Measurements from ENCODE around the gene AKAP8. TPM values are rescaled to one million over a fixed set of nuclear protein-coding genes. Genes with fewer than 3 reads are reported as not detected.

Gene AKAP8
- total RNA-seq, 1 donor from 2014 or later, result 79.0 TPM

DNA sequence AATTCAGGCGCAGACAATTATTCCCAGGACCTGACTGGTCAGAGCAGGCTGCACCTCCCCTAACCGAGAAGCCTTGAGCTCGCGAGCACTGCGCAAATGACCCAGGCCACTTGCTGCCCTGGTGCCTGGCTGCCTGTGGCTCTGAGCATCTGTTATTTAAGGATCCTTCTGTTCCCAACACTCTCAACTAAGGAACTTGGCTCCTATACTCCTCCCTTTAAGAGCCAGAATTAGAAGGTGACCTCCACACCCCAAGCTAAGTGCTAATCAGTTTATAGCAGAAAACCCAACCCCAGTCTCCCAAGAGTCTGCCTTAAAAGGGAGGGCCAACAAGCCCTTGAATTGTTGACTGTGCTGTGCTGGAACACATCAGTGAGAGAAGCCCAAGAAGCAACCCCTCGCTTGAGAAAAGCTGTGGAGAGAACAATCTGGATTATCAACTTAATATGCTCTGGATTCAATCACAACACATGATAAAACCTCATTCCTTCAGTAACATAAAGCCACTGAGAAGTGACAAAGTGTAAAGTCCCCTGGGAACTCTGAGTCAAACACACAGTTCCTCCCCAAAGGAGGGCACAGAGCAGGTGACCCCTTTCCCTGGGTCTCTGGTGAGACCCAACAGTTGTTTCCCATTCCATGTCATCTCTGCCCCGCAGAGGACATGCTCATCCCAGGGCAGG lies 24.7 kb upstream of the AKAP8 start:
- Mint-ChIP-seq H3K4me1 (peaks cover 37% of the 10 kb centered on the region), H3K9me3 (no peaks in the 10 kb centered on the region)

GRCh38 chr19:15403151-15403531 lies 23.6 kb upstream of the AKAP8 start:
- Mint-ChIP-seq H3K27ac (no peak overlapping the region), H3K27me3 (no peaks in the 10 kb centered on the region), H3K4me1 (peaks cover 34% of the 10 kb centered on the region), H3K9me3 (no peaks in the 10 kb centered on the region), H3K4me3 (no peak overlapping the region), H3K36me3 (ENCODE audit: low read depth) (peaks cover 75% of the 10 kb centered on the region)
- POLR2A ChIA-PET, result no interaction called here
- TF ChIP-seq, protein P1, sequence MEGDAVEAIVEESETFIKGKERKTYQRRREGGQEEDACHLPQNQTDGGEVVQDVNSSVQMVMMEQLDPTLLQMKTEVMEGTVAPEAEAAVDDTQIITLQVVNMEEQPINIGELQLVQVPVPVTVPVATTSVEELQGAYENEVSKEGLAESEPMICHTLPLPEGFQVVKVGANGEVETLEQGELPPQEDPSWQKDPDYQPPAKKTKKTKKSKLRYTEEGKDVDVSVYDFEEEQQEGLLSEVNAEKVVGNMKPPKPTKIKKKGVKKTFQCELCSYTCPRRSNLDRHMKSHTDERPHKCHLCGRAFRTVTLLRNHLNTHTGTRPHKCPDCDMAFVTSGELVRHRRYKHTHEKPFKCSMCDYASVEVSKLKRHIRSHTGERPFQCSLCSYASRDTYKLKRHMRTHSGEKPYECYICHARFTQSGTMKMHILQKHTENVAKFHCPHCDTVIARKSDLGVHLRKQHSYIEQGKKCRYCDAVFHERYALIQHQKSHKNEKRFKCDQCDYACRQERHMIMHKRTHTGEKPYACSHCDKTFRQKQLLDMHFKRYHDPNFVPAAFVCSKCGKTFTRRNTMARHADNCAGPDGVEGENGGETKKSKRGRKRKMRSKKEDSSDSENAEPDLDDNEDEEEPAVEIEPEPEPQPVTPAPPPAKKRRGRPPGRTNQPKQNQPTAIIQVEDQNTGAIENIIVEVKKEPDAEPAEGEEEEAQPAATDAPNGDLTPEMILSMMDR (IDR thresholded peaks at IDR 0.05), result no peak
- CTCF ChIA-PET, result no interaction called here
- intact Hi-C loops (cut with micrococcal nuclease), result no loop called here
- DNase-seq (no peak), ATAC-seq (ENCODE audit: low read depth) (no peak)

More for the DNA sequence above, 24.7 kb upstream of the AKAP8 start:
- Mint-ChIP-seq H3K4me3 (peak overlapping the region; percentile 59), H3K36me3 (ENCODE audit: low read depth) (peaks cover 76% of the 10 kb centered on the region), H3K27ac (peak overlapping the region; percentile 74), H3K27me3 (no peaks in the 10 kb centered on the region)
- TF ChIP-seq, protein P1 (IDR thresholded peaks at IDR 0.05), result no peak
- CTCF ChIA-PET, result no interaction called here
- POLR2A ChIA-PET, result interaction anchor here (1.4 kb wide), 1 partner anchor 24 kb away, joined by 5 read pairs; the partner anchor contains the start of gene AKAP8
- ATAC-seq (ENCODE audit: low read depth) (peak; percentile 75), DNase-seq (no peak)
- intact Hi-C loops (cut with micrococcal nuclease), result no loop called here

DNA sequence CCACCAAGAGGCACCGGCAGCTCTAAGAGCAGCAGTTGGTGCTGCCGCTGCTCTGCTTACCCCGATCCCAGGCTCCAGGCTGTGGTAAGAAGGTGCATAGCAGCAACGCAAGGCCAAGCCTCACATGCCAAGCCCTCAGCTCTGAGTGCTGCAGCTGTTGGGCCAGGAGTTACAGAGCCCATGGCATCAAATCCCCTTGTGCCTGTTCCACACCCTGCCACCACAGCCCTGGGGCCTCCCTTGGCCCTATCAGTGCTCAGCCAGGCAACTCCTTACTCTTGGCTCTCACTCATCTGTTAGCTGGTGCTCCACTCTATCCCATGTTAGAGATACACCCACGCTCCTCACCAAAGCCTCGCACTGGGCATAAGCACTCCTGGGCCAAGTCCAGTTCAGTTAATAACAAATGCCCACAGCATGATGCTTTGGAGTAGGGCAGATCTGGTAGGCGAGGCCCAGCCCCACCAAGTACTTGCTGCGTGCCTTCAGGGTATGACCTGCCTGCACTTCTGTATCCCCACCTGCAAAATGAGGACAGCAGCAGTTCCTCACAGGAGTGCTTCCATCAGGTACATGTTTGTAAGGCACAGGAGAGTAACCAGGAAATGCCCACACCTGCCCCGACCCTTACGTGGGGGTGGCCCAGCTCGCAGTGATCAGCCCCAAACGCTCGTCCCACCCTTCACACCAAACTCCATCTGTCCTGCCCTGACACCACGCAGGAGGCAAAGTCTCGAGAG lies 23.0 kb upstream of the AKAP8 start:
- DNase-seq, result no peak
- H3K4me1 Mint-ChIP-seq, result peaks cover 29% of the 10 kb centered on the region
- H3K27ac Mint-ChIP-seq, result no peak overlapping the region
- H3K9me3 Mint-ChIP-seq, result no peaks in the 10 kb centered on the region
- H3K27me3 Mint-ChIP-seq, result no peaks in the 10 kb centered on the region
- H3K36me3 Mint-ChIP-seq (ENCODE audit: low read depth), result peaks cover 75% of the 10 kb centered on the region
- CTCF ChIA-PET, result no interaction called here
- ATAC-seq (ENCODE audit: low read depth), result no peak
- intact Hi-C loops (cut with micrococcal nuclease), result no loop called here
- H3K4me3 Mint-ChIP-seq, result no peak overlapping the region
- TF ChIP-seq, protein P1 (IDR thresholded peaks at IDR 0.05), result no peak
- POLR2A ChIA-PET, result no interaction called here

DNA sequence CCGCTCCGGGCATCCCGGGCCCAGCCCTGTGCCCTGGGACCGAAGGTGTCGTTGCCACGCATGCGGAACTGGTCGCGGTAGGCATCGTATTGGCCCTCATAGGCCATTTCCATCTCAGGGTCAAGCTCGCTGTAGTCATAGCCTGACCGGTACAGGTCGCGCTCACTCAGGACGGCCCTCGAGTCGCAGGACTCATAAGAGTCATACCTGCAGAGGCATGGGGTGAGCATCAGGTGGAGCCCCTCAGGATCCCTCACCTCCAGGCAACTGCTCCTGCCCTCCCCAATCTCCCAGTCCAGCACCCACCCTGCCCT lies 21.8 kb upstream of the AKAP8 start:
- Mint-ChIP-seq H3K27ac (no peak overlapping the region), H3K27me3 (no peaks in the 10 kb centered on the region), H3K4me1 (peaks cover 22% of the 10 kb centered on the region), H3K36me3 (ENCODE audit: low read depth) (peaks cover 78% of the 10 kb centered on the region), H3K4me3 (no peak overlapping the region), H3K9me3 (no peaks in the 10 kb centered on the region)
- TF ChIP-seq, protein P1 (IDR thresholded peaks at IDR 0.05), result no peak
- intact Hi-C loops (cut with micrococcal nuclease), result no loop called here
- ATAC-seq (ENCODE audit: low read depth) (no peak), DNase-seq (no peak)
- CTCF ChIA-PET, result no interaction called here
- POLR2A ChIA-PET, result no interaction called here

- ChIA-PET CTCF (no interaction called here), POLR2A (no interaction called here)
- no peaks in the 10 kb centered on the region for H3K27me3 Mint-ChIP-seq
- no peaks in the 10 kb centered on the region for H3K9me3 Mint-ChIP-seq
- H3K27ac Mint-ChIP-seq, result no peak overlapping the region
- H3K4me1 Mint-ChIP-seq, result peaks cover 18% of the 10 kb centered on the region
- intact Hi-C loops (cut with micrococcal nuclease), result no loop called here
- DNase-seq (no peak), ATAC-seq (ENCODE audit: low read depth) (no peak)
- peaks cover 79% of the 10 kb centered on the region for H3K36me3 Mint-ChIP-seq (ENCODE audit: low read depth)
- TF ChIP-seq, protein P1 (IDR thresholded peaks at IDR 0.05), result no peak
- H3K4me3 Mint-ChIP-seq, result no peak overlapping the region
Measured at GRCh38 chr19:15400521-15401396, 21.2 kb upstream of the AKAP8 start.
